Right lobe of liver (tissue), 6 donors: ENCODE results near the gene CCDC85C. TPM values are rescaled to one million over a fixed set of nuclear protein-coding genes. Genes with fewer than 3 reads are reported as not detected.

ENCODE experiments used
- ATAC-seq, 4 donors: fragments of 200-7000 bp; cut with Tn5 transposase; one replicate each; pipeline ENCODE4 v1.9.1; 2020; ENCODE audit warnings: mild to moderate bottlenecking in 4 of 4, moderate library complexity in 4 of 4
- DNase-seq, 3 donors: peaks; one replicate each; pipeline ENCODE4 v3.0.0-alpha.2; 2020
- H3K27ac ChIP-seq, 3 donors: fragments of 200-600 bp; one replicate each; pipeline ENCODE4 v1.8.0; 2022
- H3K27me3 ChIP-seq, 2 donors: fragments of 200-600 bp; one replicate each; pipeline ENCODE4 v1.8.0; 2022
- H3K36me3 ChIP-seq, 4 donors: fragments of 200-600 bp; sonication (generic) in 1 of 4; one replicate each; pipeline versions ENCODE4 v1.5.1 to v1.8.0; 2017 to 2022; ENCODE audit warnings: control low read depth in 1 of 4
- H3K4me1 ChIP-seq, 4 donors: fragments of 200-600 bp; sonication (generic) in 1 of 4; one replicate each; pipeline versions ENCODE4 v1.5.1 to v1.8.0; 2017 to 2022; ENCODE audit warnings: control low read depth in 1 of 4
- H3K4me3 ChIP-seq, 3 donors: fragments of 200-600 bp; one replicate each; pipeline ENCODE4 v1.8.0; 2022
- H3K9me3 ChIP-seq, 4 donors: fragments of 200-600 bp; sonication (generic) in 1 of 4; one replicate each; pipeline versions ENCODE4 v1.5.1 to v1.8.0; 2017 to 2022; ENCODE audit warnings: control low read depth in 1 of 4
- POLR2A ChIP-seq: fragments of 450-650 bp; IDR thresholded peaks from one replicate; pipeline ENCODE4 v1.6.1; 2017; ENCODE audit warnings: antibody characterized with exemption, mild to moderate bottlenecking
- WGBS: methylation state at CpG from one replicate; pipeline ENCODE4 v1.1.6; 2018; ENCODE audit warnings: low coverage, low lambda C conversion rate; ENCODE audit not compliant: insufficient coverage; ENCODE audit errors: missing lambda C conversion rate; 5-methylcytosine and 5-hydroxymethylcytosine counted together
- intact Hi-C, 2 donors: fragments of 100-400 bp; cut with DNase I; formaldehyde crosslinking; loops; one replicate each; pipeline versions ENCODE4 v1.11.2 to v1.14.1; 2022
- total RNA-seq, 6 experiments: library from RNA; depleted of rRNA in 2 of 6; stranded (reverse); fragments of >200 nt in 2 of 6; fragmentation: NEBNext Ultra II Directional in 3 of 6; extraction: Animal tissue kit (Norgen Biotek cat#: 25700) in 3 of 6; gene quantifications; one replicate each; pipeline versions ENCODE4 v1.1.0 to v1.2.4, GENCODE V29; 2016 to 2023
- TF ChIP-seq, protein P1 (sequence below), 4 donors: fragments of 200-600 bp in 3 of 4; fragments of 450-650 bp in 1 of 4; IDR thresholded peaks; one replicate each; pipeline versions ENCODE4 v1.5.1 to v1.8.0; 2016 to 2022; ENCODE audit warnings: antibody characterized with exemption in 4 of 4, mild to moderate bottlenecking in 2 of 4
- donor health status: DM: no; HTN: yes; CAD: no.
- donor health status: DM: no; HTN: no; CAD: no.
- donor health status: DM: no; HTN: no; CAD: no.
- donor health status: DM: no; HTN: yes; CAD: no.
- donor health status: DM: no; HTN: yes; CAD: no.

CCDC85C gene
- total RNA-seq, 6 experiments from 2014 or later, result 13.6 to 32.8 (median 21.8) TPM

DNA sequence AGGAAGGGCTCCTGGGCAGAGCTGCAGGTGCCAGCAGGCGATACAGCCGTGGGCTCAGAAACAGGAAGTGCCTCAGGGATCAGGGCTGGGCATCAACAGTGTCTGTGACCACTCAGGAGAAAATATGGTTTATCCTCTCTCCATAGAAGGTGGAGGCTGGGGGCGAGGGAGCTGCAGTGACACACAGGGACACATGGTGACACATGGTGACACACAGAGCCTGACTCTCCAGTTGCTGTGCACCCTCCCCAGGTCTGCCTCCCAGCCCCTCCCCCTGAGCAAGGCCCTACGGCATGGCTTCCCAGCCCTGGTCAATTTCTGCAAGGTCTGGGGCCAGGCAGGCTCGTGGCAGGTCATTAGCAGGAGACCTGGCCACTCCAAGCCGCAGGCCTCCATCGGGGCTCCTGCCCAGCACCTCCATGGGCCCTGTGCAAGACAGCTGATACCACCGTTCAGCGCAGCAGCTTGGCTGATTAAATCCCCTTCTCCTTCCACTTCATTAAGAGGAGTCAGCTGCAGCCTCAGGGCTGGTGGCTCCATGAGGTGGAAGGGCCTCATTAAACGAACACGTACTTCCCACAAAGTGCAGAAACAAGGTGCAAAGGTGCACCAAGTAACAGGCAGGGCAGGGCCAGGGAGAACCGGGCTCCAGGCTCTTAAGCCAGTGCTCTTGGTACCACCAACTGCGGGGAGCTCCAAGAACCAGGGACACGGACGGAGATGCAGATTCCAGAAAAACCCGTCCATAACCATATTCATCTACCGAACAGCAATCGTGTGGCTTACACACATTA lies 62.1 kb downstream of the CCDC85C start:
- H3K9me3 ChIP-seq, result no peaks in the 10 kb centered on the region
- no peak overlapping the region for H3K27ac ChIP-seq
- WGBS, result 100% methylated on average over 3 of the region's 18 CpGs
- H3K36me3 ChIP-seq, result no peaks in the 10 kb centered on the region
- ATAC-seq, result peak in 2 of 4 donors; percentile 10 to 25
- H3K4me1 ChIP-seq, result peaks cover 0 to 11% (median 5%) of the 10 kb centered on the region in 4 donors
- no peak for TF ChIP-seq POLR2A
- TF ChIP-seq, protein P1, sequence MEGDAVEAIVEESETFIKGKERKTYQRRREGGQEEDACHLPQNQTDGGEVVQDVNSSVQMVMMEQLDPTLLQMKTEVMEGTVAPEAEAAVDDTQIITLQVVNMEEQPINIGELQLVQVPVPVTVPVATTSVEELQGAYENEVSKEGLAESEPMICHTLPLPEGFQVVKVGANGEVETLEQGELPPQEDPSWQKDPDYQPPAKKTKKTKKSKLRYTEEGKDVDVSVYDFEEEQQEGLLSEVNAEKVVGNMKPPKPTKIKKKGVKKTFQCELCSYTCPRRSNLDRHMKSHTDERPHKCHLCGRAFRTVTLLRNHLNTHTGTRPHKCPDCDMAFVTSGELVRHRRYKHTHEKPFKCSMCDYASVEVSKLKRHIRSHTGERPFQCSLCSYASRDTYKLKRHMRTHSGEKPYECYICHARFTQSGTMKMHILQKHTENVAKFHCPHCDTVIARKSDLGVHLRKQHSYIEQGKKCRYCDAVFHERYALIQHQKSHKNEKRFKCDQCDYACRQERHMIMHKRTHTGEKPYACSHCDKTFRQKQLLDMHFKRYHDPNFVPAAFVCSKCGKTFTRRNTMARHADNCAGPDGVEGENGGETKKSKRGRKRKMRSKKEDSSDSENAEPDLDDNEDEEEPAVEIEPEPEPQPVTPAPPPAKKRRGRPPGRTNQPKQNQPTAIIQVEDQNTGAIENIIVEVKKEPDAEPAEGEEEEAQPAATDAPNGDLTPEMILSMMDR (IDR thresholded peaks at IDR 0.05), result no peak
- intact Hi-C loops, result no loop called here
- H3K4me3 ChIP-seq, result no peak overlapping the region
- no peaks in the 10 kb centered on the region for H3K27me3 ChIP-seq
- no peak for DNase-seq

DNA sequence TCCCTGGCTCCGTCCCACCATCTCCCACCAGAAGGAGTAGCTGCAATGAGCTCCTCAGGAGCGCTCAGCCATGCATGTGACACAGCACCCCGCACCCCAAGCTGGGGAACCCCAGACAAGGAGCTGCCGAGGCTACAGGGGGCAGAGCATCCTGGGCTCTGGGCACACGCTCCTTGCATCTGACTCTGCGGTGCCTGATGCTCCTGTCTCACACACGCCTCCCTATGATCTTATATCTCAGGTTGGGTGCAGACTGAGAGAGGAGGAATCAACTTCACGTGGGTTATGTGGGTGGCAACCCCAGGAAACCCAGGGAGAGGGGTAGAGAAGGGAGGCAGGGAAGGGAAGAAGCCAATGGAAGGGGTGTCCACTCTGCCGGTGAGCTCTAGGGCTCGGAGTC lies 62.8 kb downstream of the CCDC85C start:
- Histone ChIP-seq H3K27ac (no peak overlapping the region), H3K9me3 (no peaks in the 10 kb centered on the region), H3K36me3 (no peaks in the 10 kb centered on the region), H3K4me1 (peaks cover 0 to 7% (median 2%) of the 10 kb centered on the region in 4 donors), H3K4me3 (no peak overlapping the region), H3K27me3 (no peaks in the 10 kb centered on the region)
- no peak for DNase-seq
- ATAC-seq, result no peak
- 60% methylated on average over 1 of the region's 10 CpGs for WGBS
- intact Hi-C loops, result no loop called here
- TF ChIP-seq POLR2A, result no peak
- TF ChIP-seq, protein P1 (IDR thresholded peaks at IDR 0.05), result no peak

DNA sequence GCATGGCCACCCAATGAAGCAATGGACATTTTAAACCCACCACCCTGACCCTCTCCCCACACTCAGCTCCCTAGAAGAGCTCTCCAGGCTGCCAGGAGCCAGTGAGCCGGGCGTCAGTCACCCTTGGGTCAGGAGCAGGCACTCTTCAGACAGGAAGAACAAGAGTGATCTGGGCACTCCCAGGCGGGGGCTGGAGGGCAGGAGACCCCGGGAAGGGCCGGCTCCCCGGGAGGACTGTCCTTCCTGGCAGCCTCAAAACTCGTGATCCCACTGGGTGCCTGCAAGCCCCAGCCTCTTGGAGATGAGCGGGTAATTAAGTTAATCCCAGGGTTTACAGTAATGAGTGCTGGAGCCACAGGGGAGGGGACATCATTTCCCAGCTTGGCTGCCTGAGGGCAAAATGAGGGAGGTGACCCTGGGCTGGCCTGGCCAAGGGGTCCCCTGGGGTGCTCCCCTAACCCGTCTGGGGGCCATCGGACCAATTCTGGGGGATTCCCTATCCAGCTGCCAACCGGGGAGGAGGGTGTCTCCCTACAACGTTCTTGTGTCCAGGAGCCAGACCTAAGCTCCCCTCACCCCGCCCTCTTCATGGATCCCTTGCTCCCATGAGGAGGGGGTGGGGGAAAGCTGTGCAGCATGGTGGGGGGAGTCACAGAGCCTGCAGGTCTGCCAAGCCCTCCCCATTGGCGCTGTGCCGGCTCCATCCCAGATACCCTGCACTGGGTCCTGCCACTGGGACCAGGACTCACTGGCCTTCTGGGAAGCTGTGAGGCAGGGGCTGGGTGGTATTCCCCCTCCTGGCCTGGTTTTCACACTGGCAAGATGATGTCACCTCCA lies 63.6 kb downstream of the CCDC85C start:
- Histone ChIP-seq H3K4me1 (no peaks in the 10 kb centered on the region), H3K27ac (no peak overlapping the region), H3K9me3 (no peaks in the 10 kb centered on the region), H3K36me3 (no peaks in the 10 kb centered on the region), H3K4me3 (no peak overlapping the region), H3K27me3 (no peaks in the 10 kb centered on the region)
- no CpG with 5 or more reads among the region's 15 CpGs for WGBS
- TF ChIP-seq, protein P1 (IDR thresholded peaks at IDR 0.05), result no peak
- no peak for TF ChIP-seq POLR2A
- DNase-seq, result no peak
- intact Hi-C loops, result no loop called here
- ATAC-seq, result no peak

DNA sequence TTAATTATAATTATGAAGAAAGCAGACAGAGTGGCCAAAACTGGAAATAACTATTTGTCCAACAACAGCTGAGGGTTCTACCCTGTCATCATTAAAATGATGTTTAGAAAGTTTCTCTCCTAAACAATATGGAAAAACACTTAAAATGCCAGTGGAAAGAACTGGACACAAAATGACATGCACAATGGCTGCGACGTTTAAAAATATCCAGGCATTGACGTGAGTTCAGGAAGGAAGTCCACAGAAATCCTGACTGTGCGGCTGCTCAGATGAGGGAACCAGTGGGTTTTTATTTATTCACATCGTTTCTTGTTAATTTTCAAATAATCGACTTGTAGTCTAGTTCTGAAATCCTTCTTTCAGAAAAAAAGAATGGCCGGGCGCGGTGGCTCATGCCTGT lies 64.5 kb downstream of the CCDC85C start:
- no peaks in the 10 kb centered on the region for H3K4me1 ChIP-seq
- H3K27me3 ChIP-seq, result no peaks in the 10 kb centered on the region
- intact Hi-C loops, result no loop called here
- H3K27ac ChIP-seq, result no peak overlapping the region
- no peaks in the 10 kb centered on the region for H3K36me3 ChIP-seq
- H3K4me3 ChIP-seq, result no peak overlapping the region
- 55% methylated on average over 9 of the region's 9 CpGs for WGBS
- no peak for TF ChIP-seq POLR2A
- TF ChIP-seq, protein P1 (IDR thresholded peaks at IDR 0.05), result no peak
- H3K9me3 ChIP-seq, result no peaks in the 10 kb centered on the region
- DNase-seq (no peak), ATAC-seq (no peak)
